Measurements from ENCODE around the gene COG1. TPM values are rescaled to one million over a fixed set of nuclear protein-coding genes. Genes with fewer than 3 reads are reported as not detected.
"Not testable (repeated sequence)": the region's sequence is repeated elsewhere in the genome, so short reads cannot be mapped to it uniquely, and the experiment has no call there.

The COG1 gene
- 10 to 100 TPM; 48.3 to 50.4 (median 48.5) TPM for polyA plus RNA-seq (ENCODE audit: insufficient read length in 3 of 3)

GRCh38 chr17:73192894-73193701 is at the start of gene COG1:
Gene COG1, plus strand, starts transcription at chr17:73193055. Its CDS starts 15 bp downstream, at chr17:73193070.
- DNase-seq (ENCODE audit: low read depth in 3 of 3, low spot score in 2 of 3), result peak in 2 of 3 donors; percentile 81 to 83

- not testable (repeated sequence) for DNase-seq (ENCODE audit: low read depth in 3 of 3, low spot score in 2 of 3)
Observed at GRCh38 chr17:73144209-73144608, 48.6 kb upstream of the COG1 start.

GRCh38 chr17:73145641-73146040 is 47.2 kb upstream of the COG1 start:
- DNase-seq (ENCODE audit: low read depth in 3 of 3, low spot score in 2 of 3), result no peak

- not testable (repeated sequence) for DNase-seq (ENCODE audit: low read depth in 3 of 3, low spot score in 2 of 3)
Observed at GRCh38 chr17:73147791-73148190, 45.1 kb upstream of the COG1 start.

- DNase-seq (ENCODE audit: low read depth in 3 of 3, low spot score in 2 of 3), result no peak
Observed at GRCh38 chr17:73148540-73149334, 44.1 kb upstream of the COG1 start.

GRCh38 chr17:73150622-73151300 is 42.1 kb upstream of the COG1 start:
- not testable (repeated sequence) for DNase-seq (ENCODE audit: low read depth in 3 of 3, low spot score in 2 of 3)

- DNase-seq (ENCODE audit: low read depth in 3 of 3, low spot score in 2 of 3), result no peak
Observed at GRCh38 chr17:73151916-73152632, 40.8 kb upstream of the COG1 start.

- DNase-seq (ENCODE audit: low read depth in 3 of 3, low spot score in 2 of 3), result no peak
Observed at GRCh38 chr17:73155410-73156165, 37.3 kb upstream of the COG1 start.

- no peak for DNase-seq (ENCODE audit: low read depth in 3 of 3, low spot score in 2 of 3)
Observed at GRCh38 chr17:73156166-73156840, 36.6 kb upstream of the COG1 start.

- DNase-seq (ENCODE audit: low read depth in 3 of 3, low spot score in 2 of 3), result no peak
Observed at GRCh38 chr17:73156887-73157520, 35.9 kb upstream of the COG1 start.

- DNase-seq (ENCODE audit: low read depth in 3 of 3, low spot score in 2 of 3), result no peak
Observed at GRCh38 chr17:73157521-73157890, 35.3 kb upstream of the COG1 start.

- DNase-seq (ENCODE audit: low read depth in 3 of 3, low spot score in 2 of 3), result no peak
Observed at GRCh38 chr17:73158133-73158532, 34.7 kb upstream of the COG1 start.

GRCh38 chr17:73160980-73161630 is 31.8 kb upstream of the COG1 start:
- DNase-seq (ENCODE audit: low read depth in 3 of 3, low spot score in 2 of 3), result no peak

GRCh38 chr17:73163043-73163442 is 29.8 kb upstream of the COG1 start:
- DNase-seq (ENCODE audit: low read depth in 3 of 3, low spot score in 2 of 3), result no peak

- no peak for DNase-seq (ENCODE audit: low read depth in 3 of 3, low spot score in 2 of 3)
Observed at GRCh38 chr17:73165616-73166404, 27.0 kb upstream of the COG1 start.

- DNase-seq (ENCODE audit: low read depth in 3 of 3, low spot score in 2 of 3), result no peak
Observed at GRCh38 chr17:73166731-73167581, 25.9 kb upstream of the COG1 start.

GRCh38 chr17:73168667-73169066 is 24.2 kb upstream of the COG1 start:
- no peak for DNase-seq (ENCODE audit: low read depth in 3 of 3, low spot score in 2 of 3)

Data from right renal cortex interstitium (tissue), 3 donors.